Suppressor macrophage treated with lipopolysaccharide for 4 hours (primary cell): ENCODE data around the gene SORCS2.

Experiments used
- DNase-seq: peaks from one replicate; pipeline ENCODE4 v3.0.0-alpha.2; 2020

The SORCS2 gene

GRCh38 chr4:7422151-7422897 is 230.0 kb downstream of the SORCS2 start:
- DNase-seq, result no peak

DNA sequence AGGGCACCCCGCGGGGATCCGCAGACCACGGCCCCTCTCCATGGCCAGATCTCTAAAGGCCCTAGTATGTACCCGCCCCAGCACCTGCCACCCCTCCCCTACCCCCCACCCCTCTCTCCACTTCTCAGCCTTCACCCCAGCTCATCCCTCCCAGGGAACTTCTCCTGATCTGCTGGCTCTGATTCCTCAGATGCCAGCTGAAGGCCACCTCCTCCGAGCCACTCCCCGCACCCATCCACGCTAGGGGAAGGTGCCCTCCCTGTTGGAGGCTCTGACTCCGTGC is 230.5 kb downstream of the SORCS2 start:
- no peak for DNase-seq

- DNase-seq, result no peak
These were observed 231.1 kb downstream of the SORCS2 start for GRCh38 chr4:7423391-7423790.

- DNase-seq, result no peak
These were observed 231.6 kb downstream of the SORCS2 start for GRCh38 chr4:7423801-7424552.

DNA sequence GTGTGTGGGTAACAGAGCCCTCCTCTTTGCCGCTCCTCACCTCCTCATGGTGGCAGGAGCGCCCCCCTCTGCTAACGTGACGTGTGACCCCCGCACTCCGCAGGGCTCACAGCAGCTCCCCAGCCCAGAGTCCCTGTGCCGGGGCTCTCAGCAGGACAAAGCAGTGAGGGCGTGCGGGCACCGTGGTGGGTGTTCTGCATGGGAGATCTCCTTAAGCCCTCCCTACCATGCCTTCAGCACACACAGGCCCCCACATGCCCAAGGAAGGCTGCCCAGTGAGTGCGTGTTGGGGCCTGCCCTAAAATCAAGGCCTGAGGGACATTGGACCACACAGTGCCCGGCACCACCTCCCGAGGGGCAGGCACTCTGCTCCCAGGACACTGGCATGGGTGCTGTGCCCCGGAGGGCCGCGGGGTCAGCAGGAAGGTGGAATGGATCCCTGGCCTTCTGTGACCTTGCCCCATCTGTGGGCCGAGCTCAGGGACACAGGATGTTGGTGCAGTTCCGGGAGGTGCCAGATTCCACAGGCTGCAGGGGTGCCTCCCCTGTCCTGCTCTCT is 232.3 kb downstream of the SORCS2 start:
- DNase-seq, result no peak

GRCh38 chr4:7425124-7425523 is 232.8 kb downstream of the SORCS2 start:
- no peak for DNase-seq

GRCh38 chr4:7425591-7426468 is 233.5 kb downstream of the SORCS2 start:
- DNase-seq, result no peak

- DNase-seq, result no peak
These were observed 234.3 kb downstream of the SORCS2 start for GRCh38 chr4:7426525-7427171.

GRCh38 chr4:7427361-7427760 is 235.0 kb downstream of the SORCS2 start:
- DNase-seq, result no peak

- no peak for DNase-seq
These were observed 235.5 kb downstream of the SORCS2 start for GRCh38 chr4:7427831-7428260.

DNA sequence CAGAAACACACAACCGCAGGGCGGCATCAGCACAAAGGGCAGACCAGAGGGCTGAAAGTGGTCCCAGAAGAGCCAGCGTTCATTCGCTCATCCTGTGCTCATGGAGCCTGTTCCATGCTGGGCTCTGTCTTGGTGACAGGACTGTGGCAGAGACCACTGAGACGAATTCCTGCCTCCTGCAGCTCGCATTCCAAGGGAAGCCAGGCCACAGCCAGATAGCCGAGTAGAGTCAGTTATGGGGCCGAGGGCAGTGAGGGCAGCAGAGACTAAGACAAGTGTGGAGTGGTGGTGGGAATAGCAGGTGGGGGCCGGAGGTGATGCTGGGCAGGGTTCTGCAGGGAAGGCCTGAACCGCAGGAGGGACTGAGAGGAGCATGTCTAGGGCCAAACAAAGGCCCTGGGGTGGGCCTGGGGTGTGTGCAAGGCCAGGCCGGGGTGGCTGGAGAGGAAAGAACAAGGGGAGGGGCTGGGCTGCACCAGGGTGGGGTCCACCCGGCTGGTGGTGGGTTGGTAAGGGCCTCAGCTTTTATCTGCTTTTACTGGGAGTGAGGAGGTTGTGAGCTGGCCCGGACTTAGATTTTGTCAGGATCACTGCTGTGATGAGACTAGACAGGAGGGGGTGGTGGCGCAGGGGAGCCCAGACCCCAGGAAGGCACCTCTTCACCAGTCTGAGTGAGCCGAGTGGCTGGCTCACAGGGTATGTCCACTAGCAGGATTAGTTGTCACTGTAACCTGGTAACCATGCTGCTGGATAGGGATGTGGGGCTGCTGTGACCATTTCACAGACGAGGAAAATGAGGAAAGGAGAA is 236.1 kb downstream of the SORCS2 start:
- no peak for DNase-seq

DNA sequence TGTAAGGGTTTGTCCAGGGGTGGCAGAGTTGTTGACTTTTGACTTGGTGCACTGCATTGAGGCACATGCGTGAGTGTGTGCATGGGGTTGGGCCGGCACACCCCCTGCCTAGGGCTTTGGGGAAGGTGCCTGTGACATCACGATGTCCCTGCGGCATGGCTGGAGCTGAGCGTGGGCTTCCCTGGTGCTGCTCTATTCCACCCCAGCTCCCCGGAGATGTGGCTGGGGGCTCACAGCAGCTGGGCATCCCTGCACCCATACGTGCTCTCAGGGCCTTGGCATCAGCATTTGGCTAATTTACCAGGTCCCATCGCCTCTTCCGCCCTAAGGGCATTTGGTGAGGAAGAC is 236.7 kb downstream of the SORCS2 start:
- no peak for DNase-seq

DNA sequence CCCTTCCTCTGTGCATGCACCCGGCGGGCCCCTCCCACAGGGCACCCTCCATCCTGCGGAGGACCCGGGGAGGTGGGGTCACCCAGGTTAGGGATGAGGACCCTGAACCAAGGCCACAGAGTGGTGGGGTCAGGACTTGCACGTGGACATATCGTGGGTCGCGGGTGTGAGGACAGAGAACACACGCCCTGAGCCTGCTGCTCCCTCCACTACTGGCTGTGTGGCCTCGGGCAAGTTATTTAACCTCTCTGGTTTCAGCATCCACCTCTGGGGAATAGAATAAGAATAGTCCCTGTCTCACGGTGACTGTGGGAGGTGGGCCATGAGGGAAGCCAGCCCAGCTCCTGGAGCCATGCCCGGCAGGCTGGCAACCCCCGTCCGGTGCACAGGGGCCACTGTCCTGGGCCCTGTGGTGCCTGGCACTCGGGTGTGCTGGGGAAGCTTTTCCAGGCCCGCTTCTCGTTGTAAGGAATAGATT is 237.3 kb downstream of the SORCS2 start:
- no peak for DNase-seq

GRCh38 chr4:7430368-7430964 is 238.1 kb downstream of the SORCS2 start:
- no peak for DNase-seq

GRCh38 chr4:7430965-7431695 is 238.8 kb downstream of the SORCS2 start:
- DNase-seq, result no peak

DNA sequence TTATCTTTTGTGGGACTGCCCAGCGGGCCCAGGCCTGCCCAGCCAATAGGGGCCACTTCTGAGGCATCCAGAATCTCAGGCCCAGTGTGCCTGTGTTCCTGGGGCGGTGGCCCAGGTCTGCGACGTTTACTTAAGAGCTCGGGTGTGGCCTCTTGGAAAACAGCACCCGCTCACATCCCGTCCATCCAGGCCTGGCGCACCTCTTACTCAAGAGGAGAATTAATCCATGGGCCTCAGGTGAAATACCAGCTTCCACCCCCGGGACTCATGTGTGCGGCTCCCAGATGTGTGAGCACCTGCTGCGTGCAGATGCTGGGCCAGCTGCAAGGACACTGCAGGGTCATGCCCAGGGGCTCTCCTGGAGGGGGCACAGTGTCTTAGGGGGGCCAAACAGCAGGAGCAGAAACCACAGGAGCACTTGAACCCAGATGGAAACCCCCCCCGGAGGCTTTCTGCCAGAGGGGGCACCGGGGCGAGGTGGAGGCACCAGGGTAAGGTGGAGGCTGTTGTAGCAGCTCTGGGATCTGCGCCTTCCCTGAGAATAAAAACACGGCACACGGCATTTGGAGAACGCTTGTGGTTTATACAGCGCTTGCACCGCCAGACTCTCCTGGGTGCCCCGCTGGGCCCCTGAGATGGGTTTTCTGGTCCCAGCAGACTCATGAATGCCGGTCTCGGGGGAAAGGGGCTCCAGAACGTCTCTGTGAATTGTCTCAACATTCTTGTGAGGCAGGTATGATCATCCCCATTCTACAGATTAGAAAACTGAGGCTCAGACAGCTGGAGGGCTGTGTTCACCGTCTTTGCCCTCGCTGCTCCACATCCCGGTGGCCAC is 239.6 kb downstream of the SORCS2 start:
- DNase-seq, result no peak

GRCh38 chr4:7432531-7433375 is 240.4 kb downstream of the SORCS2 start:
- DNase-seq, result no peak

DNA sequence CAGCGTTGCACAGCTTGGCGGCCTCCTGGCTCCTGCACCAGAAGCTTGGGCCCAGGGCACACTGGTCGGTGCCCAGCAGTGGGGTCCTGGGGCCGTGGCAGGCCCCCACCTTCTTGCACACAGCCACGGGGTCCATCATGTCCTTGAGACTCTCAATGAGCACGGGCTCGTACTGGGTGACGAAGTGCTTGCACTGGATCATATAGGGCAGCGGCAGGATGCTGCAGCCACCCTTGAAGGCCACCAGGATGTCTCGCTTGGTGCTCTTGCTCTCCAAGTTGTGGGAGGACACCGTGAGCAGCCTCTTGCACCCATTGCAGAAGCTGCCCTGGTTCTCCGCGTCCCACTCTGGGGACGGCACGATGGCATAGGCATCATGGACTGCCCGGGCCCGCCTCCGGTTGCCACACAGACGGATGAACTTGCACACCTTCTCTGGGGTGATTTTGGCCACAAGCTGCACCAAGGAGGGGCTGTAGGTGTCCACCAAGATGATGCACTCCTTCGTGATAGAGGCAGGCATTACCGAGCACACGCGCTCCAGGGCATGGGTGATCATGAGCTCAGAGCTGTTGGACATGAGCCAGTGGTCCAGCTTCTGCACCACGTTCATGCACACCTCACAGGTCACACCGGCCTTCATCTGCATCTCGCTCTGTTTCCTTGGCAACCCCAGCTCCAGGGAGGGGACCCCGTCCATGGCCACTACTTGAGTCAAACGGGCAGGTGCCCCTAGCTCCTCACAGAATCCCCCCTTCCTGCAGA is 241.2 kb downstream of the SORCS2 start:
- no peak for DNase-seq
